ENCODE data around the gene WWC2.

Gene WWC2

GRCh38 chr4:183142571-183143550, 43.8 kb downstream of the WWC2 start:
- H3K27ac ChIP-seq = no peak overlapping the region
- H3K79me2 ChIP-seq = no peaks in the 10 kb centered on the region
- H3K36me3 ChIP-seq (ENCODE audit: control insufficient read depth, insufficient read depth, low read length) = no peaks in the 10 kb centered on the region
- no peak overlapping the region for H3K9ac ChIP-seq
- H3K9me3 ChIP-seq (ENCODE audit: control insufficient read depth, low read length) = no peaks in the 10 kb centered on the region
- H3K27me3 ChIP-seq (ENCODE audit: control insufficient read depth, insufficient read depth, low read length) = no peaks in the 10 kb centered on the region
- H3K4me2 ChIP-seq (ENCODE audit: low read length) = no peak overlapping the region
- TF ChIP-seq, protein P1, sequence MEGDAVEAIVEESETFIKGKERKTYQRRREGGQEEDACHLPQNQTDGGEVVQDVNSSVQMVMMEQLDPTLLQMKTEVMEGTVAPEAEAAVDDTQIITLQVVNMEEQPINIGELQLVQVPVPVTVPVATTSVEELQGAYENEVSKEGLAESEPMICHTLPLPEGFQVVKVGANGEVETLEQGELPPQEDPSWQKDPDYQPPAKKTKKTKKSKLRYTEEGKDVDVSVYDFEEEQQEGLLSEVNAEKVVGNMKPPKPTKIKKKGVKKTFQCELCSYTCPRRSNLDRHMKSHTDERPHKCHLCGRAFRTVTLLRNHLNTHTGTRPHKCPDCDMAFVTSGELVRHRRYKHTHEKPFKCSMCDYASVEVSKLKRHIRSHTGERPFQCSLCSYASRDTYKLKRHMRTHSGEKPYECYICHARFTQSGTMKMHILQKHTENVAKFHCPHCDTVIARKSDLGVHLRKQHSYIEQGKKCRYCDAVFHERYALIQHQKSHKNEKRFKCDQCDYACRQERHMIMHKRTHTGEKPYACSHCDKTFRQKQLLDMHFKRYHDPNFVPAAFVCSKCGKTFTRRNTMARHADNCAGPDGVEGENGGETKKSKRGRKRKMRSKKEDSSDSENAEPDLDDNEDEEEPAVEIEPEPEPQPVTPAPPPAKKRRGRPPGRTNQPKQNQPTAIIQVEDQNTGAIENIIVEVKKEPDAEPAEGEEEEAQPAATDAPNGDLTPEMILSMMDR (IDR thresholded peaks at IDR 0.05) = no peak
- no peak overlapping the region for H2AFZ ChIP-seq
- no peak overlapping the region for H3K4me3 ChIP-seq (ENCODE audit: low read depth, low read length)
- no peaks in the 10 kb centered on the region for H3K4me1 ChIP-seq

DNA sequence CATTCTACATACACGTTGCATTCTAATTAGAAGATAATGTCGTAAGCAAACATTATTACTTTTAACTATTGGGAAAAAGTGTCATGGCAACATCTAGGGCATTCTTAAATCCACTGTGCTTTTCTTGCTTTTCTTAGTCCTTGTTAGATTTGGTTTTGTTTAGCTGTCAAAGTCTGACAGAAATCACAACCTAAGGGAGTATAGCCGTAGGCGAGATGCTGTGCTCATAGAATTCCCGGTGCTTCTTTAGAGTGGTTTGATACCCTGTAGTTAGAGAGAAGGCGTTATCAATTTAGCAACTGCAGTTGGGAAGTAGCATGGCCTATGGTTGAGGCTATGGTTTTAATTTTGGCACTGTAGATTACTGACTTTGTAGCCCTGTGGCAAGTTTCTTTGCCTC, 45.7 kb downstream of the WWC2 start:
- no peak overlapping the region for H2AFZ ChIP-seq
- H3K79me2 ChIP-seq = no peaks in the 10 kb centered on the region
- H3K27ac ChIP-seq = no peak overlapping the region
- no peaks in the 10 kb centered on the region for H3K4me1 ChIP-seq
- H3K36me3 ChIP-seq (ENCODE audit: control insufficient read depth, insufficient read depth, low read length) = no peaks in the 10 kb centered on the region
- H3K9ac ChIP-seq = no peak overlapping the region
- H3K9me3 ChIP-seq (ENCODE audit: control insufficient read depth, low read length) = no peaks in the 10 kb centered on the region
- H3K4me2 ChIP-seq (ENCODE audit: low read length) = no peak overlapping the region
- H3K27me3 ChIP-seq (ENCODE audit: control insufficient read depth, insufficient read depth, low read length) = no peaks in the 10 kb centered on the region
- no peak overlapping the region for H3K4me3 ChIP-seq (ENCODE audit: low read depth, low read length)
- TF ChIP-seq, protein P1 (IDR thresholded peaks at IDR 0.05) = no peak

DNA sequence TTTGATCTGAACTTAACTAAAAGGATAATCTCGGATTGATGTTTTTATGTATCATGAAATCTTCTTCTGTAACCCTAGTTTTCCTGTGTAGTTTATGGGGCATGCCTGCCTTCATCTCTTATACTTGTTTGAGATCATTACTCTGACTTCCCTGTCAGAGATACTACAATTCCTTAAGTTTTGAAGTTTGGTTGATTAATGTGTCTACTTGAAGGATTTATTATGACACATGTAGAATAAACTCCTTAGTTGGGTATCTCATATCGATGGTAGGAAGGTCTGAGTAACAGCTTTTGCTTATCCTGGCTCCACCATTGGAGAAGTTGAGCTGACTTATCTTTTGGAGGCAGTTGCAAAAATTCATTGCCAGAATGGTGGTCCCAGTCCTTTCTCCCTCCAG, 46.7 kb downstream of the WWC2 start:
- TF ChIP-seq, protein P1 (IDR thresholded peaks at IDR 0.05) = no peak
- H3K4me3 ChIP-seq (ENCODE audit: low read depth, low read length) = no peak overlapping the region

DNA sequence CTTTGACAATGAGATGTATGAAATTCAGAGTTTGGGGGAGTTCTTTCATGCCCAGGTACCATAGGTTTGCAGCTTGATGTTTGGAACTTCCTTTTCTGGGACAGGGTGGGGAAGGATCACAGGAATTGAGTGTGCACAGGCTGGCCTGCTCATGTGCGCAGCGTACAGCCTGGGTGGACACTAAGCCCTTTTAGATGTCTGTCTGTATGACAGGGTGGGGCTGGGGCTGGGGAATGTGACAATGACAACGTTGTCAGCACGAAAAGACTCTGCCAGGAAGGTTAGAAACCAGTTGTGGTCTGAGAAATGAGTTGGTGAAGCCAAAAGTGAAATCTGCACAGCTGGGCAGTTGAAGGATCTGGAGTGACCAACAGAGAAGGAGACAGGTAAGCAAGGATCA, 47.4 kb downstream of the WWC2 start:
- H3K9me3 ChIP-seq (ENCODE audit: control insufficient read depth, low read length) = no peaks in the 10 kb centered on the region
- H3K36me3 ChIP-seq (ENCODE audit: control insufficient read depth, insufficient read depth, low read length) = no peaks in the 10 kb centered on the region
- H3K4me2 ChIP-seq (ENCODE audit: low read length) = no peak overlapping the region
- no peak overlapping the region for H2AFZ ChIP-seq
- TF ChIP-seq, protein P1 (IDR thresholded peaks at IDR 0.05) = no peak
- no peak overlapping the region for H3K27ac ChIP-seq
- H3K9ac ChIP-seq = no peak overlapping the region
- H3K79me2 ChIP-seq = no peaks in the 10 kb centered on the region
- no peaks in the 10 kb centered on the region for H3K27me3 ChIP-seq (ENCODE audit: control insufficient read depth, insufficient read depth, low read length)
- no peak overlapping the region for H3K4me3 ChIP-seq (ENCODE audit: low read depth, low read length)
- H3K4me1 ChIP-seq = no peaks in the 10 kb centered on the region

More for the DNA sequence above, 46.7 kb downstream of the WWC2 start:
- Histone ChIP-seq H3K36me3 (ENCODE audit: control insufficient read depth, insufficient read depth, low read length) (no peaks in the 10 kb centered on the region), H2AFZ (no peak overlapping the region), H3K27me3 (ENCODE audit: control insufficient read depth, insufficient read depth, low read length) (no peaks in the 10 kb centered on the region), H3K4me2 (ENCODE audit: low read length) (no peak overlapping the region), H3K27ac (no peak overlapping the region), H3K4me1 (no peaks in the 10 kb centered on the region), H3K79me2 (no peaks in the 10 kb centered on the region), H3K9me3 (ENCODE audit: control insufficient read depth, low read length) (no peaks in the 10 kb centered on the region), H3K9ac (no peak overlapping the region)

Measured in parathyroid adenoma (tissue), 2 donors.